SK-N-MC (cell line): ENCODE data around the gene PCSK6.

Experiments used
- EZH2 ChIP-seq: fragments of 200-600 bp; sonication (generic); IDR thresholded peaks from one replicate; pipeline ENCODE4 v1.6.1; 2017; ENCODE audit warnings: antibody characterized with exemption
- POLR2AphosphoS5 ChIP-seq: IDR thresholded peaks from 2 replicates; pipeline ENCODE4 v1.6.1; 2012; ENCODE audit warnings: mild to moderate bottlenecking, low read depth, low read length, borderline replicate concordance

- TF ChIP-seq POLR2AphosphoS5 (no peak), EZH2 (no peak)
These were observed 943 bp upstream of the PCSK6 start for GRCh38 chr15:101490408-101490891.
